SK-N-SH (cell line): ENCODE results near the gene GGT7. TPM values are rescaled to one million over a fixed set of nuclear protein-coding genes. Genes with fewer than 3 reads are reported as not detected.

ENCODE experiments used
- polyA plus RNA-seq, 3 experiments: library from polyadenylated mRNA; depleted of rRNA; stranded (reverse); fragments of >200 nt; gene quantifications; 2 replicates each; pipeline ENCODE4 v1.2.3, GENCODE V29; 2012

The GGT7 gene
- polyA plus RNA-seq, 1 of the 3 experiments (the other 2 are of a cell fraction): 22.5 TPM

Other genes starting within 250 kb of the GGT7 start
- gene PIGU, start 195.8 kb downstream of the GGT7 start, polyA plus RNA-seq (2012; rRNA removed): 40.3 and 49.3 TPM in 2 replicates
- gene TP53INP2, start 168.5 kb downstream of the GGT7 start, polyA plus RNA-seq (2012; rRNA removed): 4.9 and 6.4 TPM in 2 replicates
- 14.3 and 14.5 TPM in 2 replicates for gene NCOA6, start 47.2 kb downstream of the GGT7 start, polyA plus RNA-seq (2012; rRNA removed)
- gene ACSS2, start 3.8 kb upstream of the GGT7 start, polyA plus RNA-seq (2012; rRNA removed): 25.5 and 31.4 TPM in 2 replicates
- gene GSS, start 83.0 kb upstream of the GGT7 start, polyA plus RNA-seq (2012; rRNA removed): 95.6 and 117 TPM in 2 replicates
- gene MYH7B, start 83.0 kb upstream of the GGT7 start, polyA plus RNA-seq (2012; rRNA removed): 0.32 and 0.41 TPM in 2 replicates
- 57.4 and 69.6 TPM in 2 replicates for gene TRPC4AP, start 220.0 kb upstream of the GGT7 start, polyA plus RNA-seq (2012; rRNA removed)